LNCAP (cell line): ENCODE measurements around the gene TGFBI.
A peak's percentile ranks its signal among the peaks of the same experiment; 100 is the strongest.

Source experiments
- TF ChIP-seq, protein P1 (sequence below): fragments of 450-650 bp; IDR thresholded peaks from 2 replicates; pipeline ENCODE4 v1.5.1; 2017; ENCODE audit warnings: mild to moderate bottlenecking

TGFBI gene

GRCh38 chr5:136082390-136083193 is 53.8 kb downstream of the TGFBI start:
- TF ChIP-seq, protein P1, sequence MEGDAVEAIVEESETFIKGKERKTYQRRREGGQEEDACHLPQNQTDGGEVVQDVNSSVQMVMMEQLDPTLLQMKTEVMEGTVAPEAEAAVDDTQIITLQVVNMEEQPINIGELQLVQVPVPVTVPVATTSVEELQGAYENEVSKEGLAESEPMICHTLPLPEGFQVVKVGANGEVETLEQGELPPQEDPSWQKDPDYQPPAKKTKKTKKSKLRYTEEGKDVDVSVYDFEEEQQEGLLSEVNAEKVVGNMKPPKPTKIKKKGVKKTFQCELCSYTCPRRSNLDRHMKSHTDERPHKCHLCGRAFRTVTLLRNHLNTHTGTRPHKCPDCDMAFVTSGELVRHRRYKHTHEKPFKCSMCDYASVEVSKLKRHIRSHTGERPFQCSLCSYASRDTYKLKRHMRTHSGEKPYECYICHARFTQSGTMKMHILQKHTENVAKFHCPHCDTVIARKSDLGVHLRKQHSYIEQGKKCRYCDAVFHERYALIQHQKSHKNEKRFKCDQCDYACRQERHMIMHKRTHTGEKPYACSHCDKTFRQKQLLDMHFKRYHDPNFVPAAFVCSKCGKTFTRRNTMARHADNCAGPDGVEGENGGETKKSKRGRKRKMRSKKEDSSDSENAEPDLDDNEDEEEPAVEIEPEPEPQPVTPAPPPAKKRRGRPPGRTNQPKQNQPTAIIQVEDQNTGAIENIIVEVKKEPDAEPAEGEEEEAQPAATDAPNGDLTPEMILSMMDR = peak; percentile 87

DNA sequence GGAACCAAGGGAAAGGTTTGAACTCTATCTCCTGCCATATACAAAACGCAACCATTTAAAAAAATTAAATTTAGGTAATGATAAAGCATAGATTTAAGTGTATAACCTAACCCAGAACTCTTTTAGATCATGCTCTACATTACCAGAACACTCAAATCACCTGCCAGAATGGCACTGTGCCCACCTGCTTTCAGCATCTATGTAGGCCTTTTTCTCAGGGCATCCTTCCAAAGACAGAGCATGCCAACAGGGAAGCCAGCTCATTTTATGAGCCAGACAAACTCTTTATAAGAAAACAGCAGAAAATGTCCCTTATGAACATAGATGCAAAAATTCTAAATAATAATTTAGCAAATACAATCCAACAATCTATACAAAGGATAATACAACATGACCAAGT is 55.9 kb downstream of the TGFBI start:
- TF ChIP-seq, protein P1 = no peak

GRCh38 chr5:136086783-136087566 is 58.2 kb downstream of the TGFBI start:
- TF ChIP-seq, protein P1 = no peak

DNA sequence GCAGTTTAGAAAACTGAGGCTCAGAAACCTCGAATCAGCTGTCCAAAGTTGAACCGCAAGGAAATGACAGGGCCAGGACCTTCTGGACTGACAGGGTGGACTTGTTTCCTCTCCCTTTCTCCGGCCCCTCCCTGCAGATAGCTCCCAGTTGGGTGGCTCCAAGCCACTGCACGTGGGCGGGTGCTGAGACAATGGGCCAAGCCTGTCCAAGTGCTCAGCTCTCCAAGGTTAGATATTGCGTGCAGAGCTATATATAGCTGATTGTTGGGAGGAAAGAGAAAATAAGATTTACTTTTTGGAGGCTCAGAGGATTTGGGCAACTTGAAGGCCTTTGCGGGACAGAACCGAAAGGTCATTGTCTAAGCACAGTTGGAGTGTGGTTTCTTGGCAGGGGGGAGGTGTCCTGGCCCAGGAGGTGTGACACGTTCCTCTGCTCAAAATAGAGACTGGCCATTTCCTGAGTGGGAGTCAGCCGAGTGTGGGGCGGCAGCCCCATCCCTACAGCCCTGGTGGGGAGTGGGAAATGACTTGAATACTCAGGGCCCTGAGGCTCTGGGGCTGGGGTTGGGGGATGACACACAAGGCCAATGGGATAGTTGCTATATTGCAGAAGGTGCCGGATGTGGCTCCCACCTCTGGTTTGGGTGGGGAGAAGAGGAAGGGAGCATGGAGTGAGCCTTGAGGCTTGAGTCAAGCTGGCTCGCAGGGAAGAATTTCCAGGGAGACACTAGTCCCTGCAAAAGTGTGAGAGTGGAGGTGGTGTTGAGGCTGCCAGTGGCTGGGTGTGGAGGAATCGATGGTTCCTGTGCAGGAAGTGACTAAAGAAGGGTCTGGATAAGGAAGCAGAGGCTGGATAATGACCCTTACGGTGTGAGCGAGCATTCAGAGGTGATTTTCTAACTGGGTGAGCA is 59.4 kb downstream of the TGFBI start:
- TF ChIP-seq, protein P1 = no peak

- TF ChIP-seq, protein P1 = no peak
These were observed 61.0 kb downstream of the TGFBI start for GRCh38 chr5:136089791-136090190.

DNA sequence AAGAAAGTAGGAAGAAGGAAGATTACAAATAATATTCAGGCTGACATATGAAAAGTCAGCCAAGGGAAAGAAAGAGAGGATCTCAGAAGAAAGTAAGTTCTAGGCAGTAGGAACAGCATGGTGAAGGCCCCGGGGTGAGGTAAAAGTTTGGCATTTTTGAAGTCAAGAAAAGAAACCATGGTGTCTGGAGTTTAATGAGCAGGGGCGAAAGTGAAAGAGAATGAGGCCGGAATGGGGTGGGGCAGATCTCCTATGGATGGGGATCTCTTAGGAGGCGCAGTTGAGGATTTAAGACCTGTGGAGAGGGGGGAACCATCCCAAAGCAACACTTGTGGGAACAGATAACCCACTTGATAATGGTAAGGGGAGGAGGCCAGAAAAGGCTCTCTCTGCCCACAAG is 61.5 kb downstream of the TGFBI start:
- TF ChIP-seq, protein P1 = no peak
